ENCODE results near the gene IP6K2. TPM values are rescaled to one million over a fixed set of nuclear protein-coding genes. Genes with fewer than 3 reads are reported as not detected.

The IP6K2 gene
- total RNA-seq, 1 donor from 2014 or later, result 212 TPM

DNA sequence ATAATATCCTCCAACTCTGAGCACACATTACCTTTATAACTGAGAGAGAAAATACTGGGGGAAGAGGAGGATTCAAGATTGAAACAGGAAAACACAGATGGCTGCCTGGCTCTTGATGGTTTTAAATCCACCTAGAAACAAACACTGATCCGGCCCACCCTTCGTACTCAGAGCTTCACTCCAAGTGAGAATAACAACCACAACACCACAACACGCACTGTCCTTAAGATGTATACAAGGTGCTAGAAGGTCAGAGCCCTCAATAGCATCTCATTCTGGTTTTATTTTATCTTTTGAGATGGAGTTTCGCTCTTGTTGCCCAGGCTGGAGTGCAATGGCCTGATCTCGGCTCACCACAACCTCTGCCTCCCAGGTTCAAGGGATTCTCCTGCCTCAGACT is 9.9 kb downstream of the IP6K2 start:
- H3K4me1 Mint-ChIP-seq (ENCODE audit: low read depth), result peaks cover 21% of the 10 kb centered on the region

DNA sequence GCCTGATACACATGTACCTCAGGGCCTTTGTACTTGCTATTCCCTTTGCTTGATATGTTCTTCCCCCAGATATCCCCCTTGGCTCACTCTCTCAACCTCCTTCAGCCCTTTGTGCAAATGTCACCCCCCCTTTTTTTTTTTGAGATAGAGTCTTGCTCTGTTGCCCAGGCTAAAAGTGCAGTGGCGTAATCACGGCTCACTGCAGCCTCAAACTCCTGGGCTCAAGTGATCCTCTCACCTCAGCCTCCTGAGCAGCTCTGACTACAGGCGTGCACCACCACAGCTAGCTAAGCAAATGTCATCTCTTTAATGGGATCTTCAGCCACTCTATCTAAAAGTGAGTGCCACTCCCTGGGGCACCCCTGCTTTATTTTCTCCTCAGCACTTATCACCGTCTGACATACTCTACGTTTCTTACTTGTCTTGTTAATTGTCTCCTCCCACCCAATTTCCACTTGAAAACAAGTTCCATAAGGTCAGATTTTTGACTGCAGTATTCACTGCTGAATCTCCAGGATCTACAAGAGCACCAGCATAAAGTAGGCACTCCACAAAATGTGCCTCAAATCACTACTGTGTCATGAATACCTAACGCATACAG is 14.6 kb downstream of the IP6K2 start:
- Mint-ChIP-seq H3K4me3 (ENCODE audit: low read depth) (no peak overlapping the region), H3K4me1 (ENCODE audit: low read depth) (peaks cover 4% of the 10 kb centered on the region), H3K9me3 (ENCODE audit: low read depth) (no peaks in the 10 kb centered on the region), H3K36me3 (ENCODE audit: insufficient read depth) (peaks cover 19% of the 10 kb centered on the region), H3K27ac (peak overlapping the region; percentile 85), H3K27me3 (no peaks in the 10 kb centered on the region)
- DNase-seq (ENCODE audit: low spot score, unreplicated experiment), result no peak
- TF ChIP-seq, protein P1, sequence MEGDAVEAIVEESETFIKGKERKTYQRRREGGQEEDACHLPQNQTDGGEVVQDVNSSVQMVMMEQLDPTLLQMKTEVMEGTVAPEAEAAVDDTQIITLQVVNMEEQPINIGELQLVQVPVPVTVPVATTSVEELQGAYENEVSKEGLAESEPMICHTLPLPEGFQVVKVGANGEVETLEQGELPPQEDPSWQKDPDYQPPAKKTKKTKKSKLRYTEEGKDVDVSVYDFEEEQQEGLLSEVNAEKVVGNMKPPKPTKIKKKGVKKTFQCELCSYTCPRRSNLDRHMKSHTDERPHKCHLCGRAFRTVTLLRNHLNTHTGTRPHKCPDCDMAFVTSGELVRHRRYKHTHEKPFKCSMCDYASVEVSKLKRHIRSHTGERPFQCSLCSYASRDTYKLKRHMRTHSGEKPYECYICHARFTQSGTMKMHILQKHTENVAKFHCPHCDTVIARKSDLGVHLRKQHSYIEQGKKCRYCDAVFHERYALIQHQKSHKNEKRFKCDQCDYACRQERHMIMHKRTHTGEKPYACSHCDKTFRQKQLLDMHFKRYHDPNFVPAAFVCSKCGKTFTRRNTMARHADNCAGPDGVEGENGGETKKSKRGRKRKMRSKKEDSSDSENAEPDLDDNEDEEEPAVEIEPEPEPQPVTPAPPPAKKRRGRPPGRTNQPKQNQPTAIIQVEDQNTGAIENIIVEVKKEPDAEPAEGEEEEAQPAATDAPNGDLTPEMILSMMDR (IDR thresholded peaks at IDR 0.05; ENCODE audit: unreplicated experiment), result no peak

More for the DNA sequence above, 9.9 kb downstream of the IP6K2 start:
- Mint-ChIP-seq H3K36me3 (ENCODE audit: insufficient read depth) (peaks cover 30% of the 10 kb centered on the region), H3K9me3 (ENCODE audit: low read depth) (no peaks in the 10 kb centered on the region), H3K27me3 (no peaks in the 10 kb centered on the region), H3K27ac (peak overlapping the region; percentile 74), H3K4me3 (ENCODE audit: low read depth) (no peak overlapping the region)
- no peak for DNase-seq (ENCODE audit: low spot score, unreplicated experiment)
- TF ChIP-seq, protein P1 (IDR thresholded peaks at IDR 0.05; ENCODE audit: unreplicated experiment), result no peak

DNA sequence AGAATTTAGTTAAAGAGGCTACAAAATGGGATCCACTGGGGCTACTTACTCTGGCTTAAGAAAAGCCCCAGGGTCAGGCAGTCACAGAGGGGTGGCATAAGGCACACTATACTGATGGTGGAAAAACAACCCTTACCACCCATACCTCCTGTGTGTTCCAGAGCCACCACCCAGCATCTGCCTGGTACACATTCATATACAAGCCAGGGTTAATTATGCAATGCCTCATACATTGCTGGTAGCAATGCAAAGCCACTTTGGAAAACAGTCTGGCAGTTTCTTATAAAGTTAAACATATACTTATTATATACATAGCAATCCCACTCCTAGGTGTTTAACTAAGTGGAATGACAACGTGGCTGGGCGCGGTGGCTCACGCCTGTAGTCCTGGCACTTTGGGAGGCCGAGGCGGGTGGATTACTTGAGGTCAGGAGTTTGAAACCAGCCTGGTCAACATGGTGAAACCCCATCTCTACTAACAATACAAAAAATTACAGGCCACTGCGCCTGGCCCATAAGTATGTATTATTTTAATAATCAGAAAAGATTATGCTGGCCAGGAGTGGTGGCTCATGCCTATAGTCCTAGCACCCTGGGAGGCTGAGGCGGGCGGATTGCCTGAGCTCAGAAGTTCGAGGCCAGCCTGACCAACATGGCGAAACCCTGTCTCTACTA is 16.2 kb downstream of the IP6K2 start:
- H3K27me3 Mint-ChIP-seq, result no peaks in the 10 kb centered on the region
- peaks cover 16% of the 10 kb centered on the region for H3K36me3 Mint-ChIP-seq (ENCODE audit: insufficient read depth)
- no peak overlapping the region for H3K27ac Mint-ChIP-seq
- no peak for DNase-seq (ENCODE audit: low spot score, unreplicated experiment)
- no peak overlapping the region for H3K4me3 Mint-ChIP-seq (ENCODE audit: low read depth)
- TF ChIP-seq, protein P1 (IDR thresholded peaks at IDR 0.05; ENCODE audit: unreplicated experiment), result no peak
- H3K4me1 Mint-ChIP-seq (ENCODE audit: low read depth), result peaks cover 11% of the 10 kb centered on the region
- no peaks in the 10 kb centered on the region for H3K9me3 Mint-ChIP-seq (ENCODE audit: low read depth)

DNA sequence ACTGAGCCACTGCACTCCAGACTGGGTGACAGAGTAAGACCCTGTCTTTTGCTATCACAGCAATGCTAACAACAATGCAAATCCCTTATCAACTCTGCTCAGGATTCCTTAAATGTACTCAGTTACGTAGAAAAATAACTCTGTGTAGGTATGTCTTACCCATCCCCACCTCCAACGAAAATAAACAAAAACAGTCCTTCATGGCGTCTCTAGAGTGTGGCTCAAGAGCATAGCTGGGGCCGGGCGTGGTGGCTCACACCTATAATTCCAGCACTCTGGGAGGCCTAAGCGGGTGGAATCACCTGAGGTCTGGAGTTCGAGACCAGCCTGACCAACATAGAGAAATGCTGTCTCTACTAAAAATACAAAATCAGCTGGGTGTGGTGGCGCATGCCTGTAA is 18.1 kb downstream of the IP6K2 start:
- Mint-ChIP-seq H3K36me3 (ENCODE audit: insufficient read depth) (peaks cover 17% of the 10 kb centered on the region), H3K27ac (no peak overlapping the region), H3K4me1 (ENCODE audit: low read depth) (peaks cover 14% of the 10 kb centered on the region), H3K27me3 (no peaks in the 10 kb centered on the region), H3K9me3 (ENCODE audit: low read depth) (no peaks in the 10 kb centered on the region), H3K4me3 (ENCODE audit: low read depth) (no peak overlapping the region)
- TF ChIP-seq, protein P1 (IDR thresholded peaks at IDR 0.05; ENCODE audit: unreplicated experiment), result no peak
- no peak for DNase-seq (ENCODE audit: low spot score, unreplicated experiment)

DNA sequence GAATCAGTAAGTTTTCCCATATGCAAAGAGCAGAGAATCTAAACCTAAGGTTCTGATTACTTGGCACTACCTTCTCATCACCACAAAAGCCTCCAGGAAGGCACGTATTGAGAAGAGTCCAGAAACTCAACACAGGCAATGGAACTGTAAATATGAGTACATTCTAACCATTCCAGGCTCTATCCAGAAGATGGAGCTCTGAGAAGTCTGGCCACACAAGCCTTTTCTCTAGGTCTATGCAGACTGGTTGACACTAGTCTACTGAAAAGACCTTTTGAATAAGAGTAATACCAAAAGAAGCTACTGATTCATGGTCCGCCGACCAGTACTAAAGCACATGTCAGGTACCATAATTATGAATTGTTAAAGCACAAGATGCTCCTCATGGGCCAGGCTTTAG is 19.1 kb downstream of the IP6K2 start:
- Mint-ChIP-seq H3K27me3 (no peaks in the 10 kb centered on the region), H3K9me3 (ENCODE audit: low read depth) (no peaks in the 10 kb centered on the region), H3K4me3 (ENCODE audit: low read depth) (no peak overlapping the region), H3K4me1 (ENCODE audit: low read depth) (peaks cover 14% of the 10 kb centered on the region), H3K36me3 (ENCODE audit: insufficient read depth) (peaks cover 22% of the 10 kb centered on the region), H3K27ac (no peak overlapping the region)
- TF ChIP-seq, protein P1 (IDR thresholded peaks at IDR 0.05; ENCODE audit: unreplicated experiment), result no peak
- DNase-seq (ENCODE audit: low spot score, unreplicated experiment), result no peak

Data from progenitor cell of endocrine pancreas (in vitro differentiated cells).